Measurements from ENCODE around the gene ASH1L.
"Not testable (repeated sequence)": the region's sequence is repeated elsewhere in the genome, so short reads cannot be mapped to it uniquely, and the experiment has no call there.

The ASH1L gene, protein sequence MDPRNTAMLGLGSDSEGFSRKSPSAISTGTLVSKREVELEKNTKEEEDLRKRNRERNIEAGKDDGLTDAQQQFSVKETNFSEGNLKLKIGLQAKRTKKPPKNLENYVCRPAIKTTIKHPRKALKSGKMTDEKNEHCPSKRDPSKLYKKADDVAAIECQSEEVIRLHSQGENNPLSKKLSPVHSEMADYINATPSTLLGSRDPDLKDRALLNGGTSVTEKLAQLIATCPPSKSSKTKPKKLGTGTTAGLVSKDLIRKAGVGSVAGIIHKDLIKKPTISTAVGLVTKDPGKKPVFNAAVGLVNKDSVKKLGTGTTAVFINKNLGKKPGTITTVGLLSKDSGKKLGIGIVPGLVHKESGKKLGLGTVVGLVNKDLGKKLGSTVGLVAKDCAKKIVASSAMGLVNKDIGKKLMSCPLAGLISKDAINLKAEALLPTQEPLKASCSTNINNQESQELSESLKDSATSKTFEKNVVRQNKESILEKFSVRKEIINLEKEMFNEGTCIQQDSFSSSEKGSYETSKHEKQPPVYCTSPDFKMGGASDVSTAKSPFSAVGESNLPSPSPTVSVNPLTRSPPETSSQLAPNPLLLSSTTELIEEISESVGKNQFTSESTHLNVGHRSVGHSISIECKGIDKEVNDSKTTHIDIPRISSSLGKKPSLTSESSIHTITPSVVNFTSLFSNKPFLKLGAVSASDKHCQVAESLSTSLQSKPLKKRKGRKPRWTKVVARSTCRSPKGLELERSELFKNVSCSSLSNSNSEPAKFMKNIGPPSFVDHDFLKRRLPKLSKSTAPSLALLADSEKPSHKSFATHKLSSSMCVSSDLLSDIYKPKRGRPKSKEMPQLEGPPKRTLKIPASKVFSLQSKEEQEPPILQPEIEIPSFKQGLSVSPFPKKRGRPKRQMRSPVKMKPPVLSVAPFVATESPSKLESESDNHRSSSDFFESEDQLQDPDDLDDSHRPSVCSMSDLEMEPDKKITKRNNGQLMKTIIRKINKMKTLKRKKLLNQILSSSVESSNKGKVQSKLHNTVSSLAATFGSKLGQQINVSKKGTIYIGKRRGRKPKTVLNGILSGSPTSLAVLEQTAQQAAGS (N-terminal part only)

DNA sequence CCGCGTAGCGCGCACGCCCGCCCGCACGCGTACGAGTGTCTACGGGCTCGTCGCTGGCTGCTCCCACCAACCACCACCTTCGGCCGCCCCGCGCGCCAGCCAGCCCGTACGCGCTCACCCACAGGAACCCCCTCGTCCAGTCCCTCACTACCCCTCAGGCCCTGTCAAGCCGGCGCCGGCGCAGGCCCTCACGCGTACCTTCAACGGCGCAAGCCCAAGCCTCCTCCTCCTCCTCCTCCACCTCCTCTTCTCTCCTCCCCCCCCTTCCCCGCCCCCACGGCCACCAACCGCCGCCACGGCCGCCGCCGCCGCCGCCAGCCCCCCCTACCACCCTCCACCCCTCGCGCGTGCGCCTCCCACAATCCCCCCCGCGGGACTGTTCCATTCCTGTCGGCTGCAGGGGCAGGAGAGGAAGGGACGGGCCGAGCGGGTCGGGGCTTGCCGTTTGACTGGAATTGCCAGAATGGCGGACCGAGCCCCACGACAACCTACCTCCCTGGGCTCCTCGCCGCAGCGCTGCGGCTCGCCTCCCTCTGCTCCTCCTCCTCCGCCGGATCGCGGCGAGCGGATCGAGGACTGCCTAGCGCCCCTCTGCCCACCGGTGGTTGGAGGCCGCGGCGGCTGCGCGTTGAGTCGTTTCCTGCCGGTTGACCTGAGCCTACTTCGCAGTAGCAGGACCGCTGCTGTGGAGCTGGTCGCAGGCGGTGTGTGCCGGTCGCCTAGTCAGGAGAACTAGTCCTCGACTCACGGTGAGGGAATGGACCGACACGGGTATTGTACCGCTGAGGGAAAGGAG is at the start of gene ASH1L:
ASH1L (minus strand) TSS at position 223 of the 796 bp plus-strand sequence. CDS start 41,284 bp downstream, outside the sequence.
- DNase-seq (ENCODE audit: low read depth, low spot score), result peak; percentile 91
- H3K4me3 ChIP-seq (ENCODE audit: insufficient read length, low read depth), result peak within 1 kb of the TSS; percentile 99
- H3K9ac ChIP-seq (ENCODE audit: insufficient read length, low read depth), result peak within 1 kb of the TSS; percentile 99
- no peaks in the 10 kb centered on the region for H3K4me1 ChIP-seq (ENCODE audit: insufficient read depth, insufficient read length)
- H3K9me3 ChIP-seq (ENCODE audit: insufficient read depth, low read length), result no peaks in the 10 kb centered on the region
- TF ChIP-seq YY1 (IDR thresholded peaks at IDR 0.05; ENCODE audit: insufficient read depth, insufficient read length) (no peak), SUZ12 (IDR thresholded peaks at IDR 0.05; ENCODE audit: extremely low read depth, insufficient read depth, insufficient read length) (no peak), ZNF274 (IDR thresholded peaks at IDR 0.05; ENCODE audit: low read depth, low read length) (no peak)
- H3K27me3 ChIP-seq (ENCODE audit: insufficient read depth, insufficient read length), result no peaks in the 10 kb centered on the region
- H3K36me3 ChIP-seq (ENCODE audit: insufficient read depth, insufficient read length, low read length), result peaks cover 30% of the 10 kb centered on the region

DNA sequence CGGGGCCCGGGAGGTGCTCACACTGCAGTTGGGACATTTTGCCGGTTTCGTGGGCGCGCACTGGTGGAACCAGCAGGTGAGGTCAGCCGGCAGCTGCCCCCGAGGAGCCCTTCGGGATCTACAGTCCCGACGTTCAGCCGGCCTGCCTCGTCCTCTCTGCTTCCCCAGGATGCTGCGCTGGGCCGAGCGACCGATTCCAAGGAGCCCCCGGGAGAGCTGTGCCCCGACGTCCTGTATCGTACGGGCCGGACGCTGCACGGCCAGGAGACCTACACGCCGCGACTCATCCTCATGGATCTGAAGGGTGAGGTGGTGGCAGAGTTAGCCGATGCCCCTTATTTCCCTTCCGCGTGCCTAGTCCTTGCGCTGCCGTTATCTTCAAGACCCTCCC is 47.6 kb upstream of the ASH1L start:
- H3K4me1 ChIP-seq (ENCODE audit: insufficient read depth, insufficient read length); DNase-seq (ENCODE audit: low read depth, low spot score); H3K9me3 ChIP-seq (ENCODE audit: insufficient read depth, low read length); H3K27me3 ChIP-seq (ENCODE audit: insufficient read depth, insufficient read length): not testable (repeated sequence)
- Histone ChIP-seq H3K36me3 (ENCODE audit: insufficient read depth, insufficient read length, low read length) (peaks cover 23% of the 10 kb centered on the region), H3K9ac (ENCODE audit: insufficient read length, low read depth) (peak overlapping the region; percentile 70), H3K4me3 (ENCODE audit: insufficient read length, low read depth) (peak overlapping the region; percentile 49)

DNA sequence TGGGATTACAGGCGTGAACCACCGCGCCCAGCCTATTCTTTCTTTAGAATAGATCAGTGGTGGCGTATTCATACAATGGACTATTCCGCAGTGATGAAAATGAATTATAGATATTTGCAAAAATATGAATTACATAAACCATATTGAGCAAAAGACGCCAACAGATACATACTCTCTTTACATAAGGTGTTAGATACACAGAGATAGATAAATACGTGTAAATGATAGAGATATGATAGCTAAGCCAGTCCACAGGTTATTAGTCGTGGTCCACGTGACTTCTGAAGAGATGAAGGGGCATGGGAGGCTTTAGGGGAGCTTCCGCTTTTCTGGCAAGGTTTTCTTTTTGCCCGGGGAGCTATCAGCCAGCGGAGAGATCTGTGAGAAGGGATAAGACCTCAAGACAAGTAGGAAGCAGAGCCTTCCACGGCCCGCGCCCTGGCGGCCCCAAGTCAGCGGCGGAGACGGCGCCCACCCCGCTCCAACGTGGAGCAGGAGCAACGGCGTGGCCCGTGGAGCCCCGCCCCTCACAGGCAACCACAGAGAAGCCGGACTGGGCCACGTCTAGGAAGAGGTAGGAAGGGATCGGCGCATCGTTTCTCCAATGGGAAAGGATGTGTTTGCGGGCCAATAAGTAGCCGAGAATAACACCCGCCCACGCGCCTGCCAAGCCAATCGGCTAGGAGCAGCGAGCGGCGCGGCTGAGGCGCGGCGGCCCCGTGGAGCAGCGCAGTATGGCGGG is 47.1 kb upstream of the ASH1L start, which contains the start of gene MSTO1:
MSTO1 (plus strand) TSS at position 704 of the 742 bp plus-strand sequence; CDS start at position 735, 31 bp downstream.
- Histone ChIP-seq H3K36me3 (ENCODE audit: insufficient read depth, insufficient read length, low read length) (peaks cover 17% of the 10 kb centered on the region), H3K4me3 (ENCODE audit: insufficient read length, low read depth) (peak within 1 kb of the TSS; percentile 49), H3K9ac (ENCODE audit: insufficient read length, low read depth) (peak within 1 kb of the TSS; percentile 87), H3K27me3 (ENCODE audit: insufficient read depth, insufficient read length) (no peaks in the 10 kb centered on the region), H3K4me1 (ENCODE audit: insufficient read depth, insufficient read length) (no peaks in the 10 kb centered on the region), H3K9me3 (ENCODE audit: insufficient read depth, low read length) (no peaks in the 10 kb centered on the region)
- TF ChIP-seq ZNF274 (IDR thresholded peaks at IDR 0.05; ENCODE audit: low read depth, low read length) (no peak), SUZ12 (IDR thresholded peaks at IDR 0.05; ENCODE audit: extremely low read depth, insufficient read depth, insufficient read length) (no peak), YY1 (IDR thresholded peaks at IDR 0.05; ENCODE audit: insufficient read depth, insufficient read length) (no peak)
- DNase-seq (ENCODE audit: low read depth, low spot score), result peak; percentile 96

DNA sequence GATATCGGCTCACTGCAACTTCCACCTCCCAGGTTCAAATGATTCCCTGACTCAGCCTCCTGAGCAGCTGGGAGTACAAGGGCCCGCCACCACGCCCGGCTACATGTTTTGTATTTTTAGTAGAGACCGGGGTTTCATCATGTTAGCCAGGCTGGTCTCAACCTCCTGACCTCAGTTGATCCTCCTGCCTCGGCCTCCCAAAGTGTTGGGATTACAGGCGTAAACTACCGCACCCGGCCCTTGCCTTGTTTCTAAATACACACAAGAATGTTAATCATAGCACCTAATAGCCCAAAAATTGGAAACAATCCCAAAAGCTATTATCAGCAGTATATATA is 46.3 kb upstream of the ASH1L start:
- no peak overlapping the region for H3K9ac ChIP-seq (ENCODE audit: insufficient read length, low read depth)
- DNase-seq (ENCODE audit: low read depth, low spot score), result no peak
- H3K4me1 ChIP-seq (ENCODE audit: insufficient read depth, insufficient read length), result no peaks in the 10 kb centered on the region
- H3K27me3 ChIP-seq (ENCODE audit: insufficient read depth, insufficient read length), result no peaks in the 10 kb centered on the region
- no peaks in the 10 kb centered on the region for H3K9me3 ChIP-seq (ENCODE audit: insufficient read depth, low read length)
- no peak overlapping the region for H3K4me3 ChIP-seq (ENCODE audit: insufficient read length, low read depth)
- H3K36me3 ChIP-seq (ENCODE audit: insufficient read depth, insufficient read length, low read length), result peaks cover 16% of the 10 kb centered on the region
- TF ChIP-seq YY1 (IDR thresholded peaks at IDR 0.05; ENCODE audit: insufficient read depth, insufficient read length) (no peak), SUZ12 (IDR thresholded peaks at IDR 0.05; ENCODE audit: extremely low read depth, insufficient read depth, insufficient read length) (no peak), ZNF274 (IDR thresholded peaks at IDR 0.05; ENCODE audit: low read depth, low read length) (no peak)

DNA sequence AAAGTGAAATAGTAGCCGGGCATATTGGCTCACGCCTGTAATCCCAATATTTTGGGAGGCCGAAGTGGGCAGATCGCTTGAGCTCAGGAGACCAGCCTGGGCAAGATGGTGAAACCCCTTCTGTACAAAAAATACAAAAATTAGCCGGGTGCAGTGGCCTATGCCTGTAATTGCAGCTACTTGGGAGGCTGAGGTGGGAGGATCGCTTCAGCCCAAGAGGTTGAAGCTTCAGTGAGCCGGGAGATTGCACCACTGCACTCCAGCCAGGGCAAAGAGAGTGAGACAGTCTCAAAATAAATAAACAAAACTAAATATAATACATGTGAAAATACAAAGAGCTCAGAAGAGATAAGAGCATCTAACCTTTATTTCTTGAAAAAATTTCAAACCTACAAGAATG is 45.1 kb upstream of the ASH1L start:
- no peaks in the 10 kb centered on the region for H3K27me3 ChIP-seq (ENCODE audit: insufficient read depth, insufficient read length)
- no peak overlapping the region for H3K9ac ChIP-seq (ENCODE audit: insufficient read length, low read depth)
- no peak for DNase-seq (ENCODE audit: low read depth, low spot score)
- TF ChIP-seq ZNF274 (IDR thresholded peaks at IDR 0.05; ENCODE audit: low read depth, low read length) (no peak), SUZ12 (IDR thresholded peaks at IDR 0.05; ENCODE audit: extremely low read depth, insufficient read depth, insufficient read length) (no peak), YY1 (IDR thresholded peaks at IDR 0.05; ENCODE audit: insufficient read depth, insufficient read length) (no peak)
- peaks cover 9% of the 10 kb centered on the region for H3K36me3 ChIP-seq (ENCODE audit: insufficient read depth, insufficient read length, low read length)
- H3K4me3 ChIP-seq (ENCODE audit: insufficient read length, low read depth), result no peak overlapping the region
- H3K9me3 ChIP-seq (ENCODE audit: insufficient read depth, low read length), result no peaks in the 10 kb centered on the region
- no peaks in the 10 kb centered on the region for H3K4me1 ChIP-seq (ENCODE audit: insufficient read depth, insufficient read length)

DNA sequence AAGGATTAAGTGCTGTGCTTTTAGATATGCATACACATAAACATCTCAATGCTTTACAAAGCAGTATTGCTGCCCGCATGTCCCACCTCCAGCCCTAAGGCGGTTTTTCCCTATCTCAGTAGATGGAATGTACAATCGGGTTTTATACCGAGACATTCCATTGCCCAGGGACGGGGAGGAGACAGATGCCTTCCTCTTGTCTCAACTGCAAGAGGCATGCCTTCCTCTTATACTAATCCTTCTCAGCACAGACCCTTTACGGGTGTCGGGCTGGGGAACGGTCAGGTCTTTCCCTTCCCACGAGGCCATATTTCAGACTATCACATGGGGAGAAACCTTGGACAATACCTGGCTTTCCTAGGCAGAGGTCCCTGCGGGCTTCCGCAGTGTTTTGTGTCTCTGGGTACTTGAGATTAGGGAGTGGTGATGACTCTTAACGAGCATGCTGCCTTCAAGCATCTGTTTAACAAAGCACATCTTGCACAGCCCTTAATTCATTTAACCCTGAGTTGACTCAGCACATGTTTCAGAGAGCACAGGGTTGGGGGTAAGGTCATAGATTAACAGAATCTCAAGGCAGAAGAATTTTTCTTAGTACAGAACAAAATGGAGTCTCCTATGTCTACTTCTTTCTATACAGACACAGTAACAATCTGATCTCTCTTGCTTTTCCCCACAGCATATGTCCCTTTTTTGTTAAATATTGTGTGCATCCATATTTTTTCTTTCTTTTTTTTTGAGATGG is 37.4 kb upstream of the ASH1L start:
- not testable (repeated sequence) for H3K9me3 ChIP-seq (ENCODE audit: insufficient read depth, low read length); H3K4me1 ChIP-seq (ENCODE audit: insufficient read depth, insufficient read length); H3K4me3 ChIP-seq (ENCODE audit: insufficient read length, low read depth); DNase-seq (ENCODE audit: low read depth, low spot score); H3K27me3 ChIP-seq (ENCODE audit: insufficient read depth, insufficient read length); H3K36me3 ChIP-seq (ENCODE audit: insufficient read depth, insufficient read length, low read length); H3K9ac ChIP-seq (ENCODE audit: insufficient read length, low read depth)
